DMS114 treated with DMSO at 0.1 percent for 48 hours (cell line): ENCODE results near the gene FAM151A.
"Not testable (repeated sequence)": the region's sequence is repeated elsewhere in the genome, so short reads cannot be mapped to it uniquely, and the experiment has no call there.

Source experiments
- DNase-seq: peaks from one replicate; lab custom pipeline; 2025; ENCODE audit not compliant: unreplicated experiment; lab: John Stamatoyannopoulos, UW

FAM151A gene

DNA sequence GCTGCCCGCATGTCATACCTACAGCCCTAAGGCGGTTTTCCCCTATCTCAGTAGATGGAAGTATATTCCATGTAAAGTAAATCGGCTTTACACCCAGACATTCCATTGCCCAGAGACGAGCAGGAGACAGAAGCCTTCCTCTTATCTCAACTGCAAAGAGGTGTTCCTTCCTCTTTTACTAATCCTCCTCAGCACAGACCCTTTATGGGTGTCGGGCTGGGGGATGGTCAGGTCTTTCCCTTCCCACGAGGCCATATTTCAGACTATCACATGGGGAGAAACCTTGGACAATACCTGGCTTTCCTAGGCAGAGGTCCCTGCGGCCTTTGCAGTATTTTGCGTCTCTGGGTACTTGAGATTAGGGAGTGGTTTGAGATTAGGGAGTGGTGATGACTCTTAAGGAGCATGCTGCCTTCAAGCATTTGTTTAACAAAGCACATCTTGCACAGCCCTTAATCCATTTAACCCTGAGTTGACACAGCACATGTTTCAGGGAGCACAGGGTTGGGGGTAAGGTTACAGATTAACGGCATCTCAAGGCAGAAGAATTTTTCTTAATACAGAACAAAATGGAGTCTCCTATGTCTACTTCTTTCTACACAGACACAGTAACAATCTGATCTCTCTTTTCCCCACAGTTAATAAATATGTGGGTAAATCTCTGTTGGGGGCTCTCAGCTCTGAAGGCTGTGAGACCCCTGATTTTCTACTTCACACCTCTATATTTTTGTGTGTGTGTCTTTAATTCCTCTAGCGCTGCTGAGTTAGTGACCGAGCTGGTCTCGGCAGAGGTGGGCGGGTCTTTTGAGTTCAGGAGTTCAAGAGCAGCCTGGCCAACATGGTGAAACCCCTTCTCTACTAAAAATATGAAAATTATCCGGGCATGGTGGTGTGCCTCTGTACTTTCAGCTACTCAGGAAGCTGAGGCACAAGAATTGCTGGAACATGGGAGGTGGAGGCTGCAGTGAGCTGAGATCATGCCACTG is 13.4 kb upstream of the FAM151A start:
- not testable (repeated sequence) for DNase-seq

GRCh38 chr1:54635804-54636203 is 12.5 kb upstream of the FAM151A start:
- DNase-seq, result not testable (repeated sequence)

- no peak for DNase-seq
These were observed 3.9 kb upstream of the FAM151A start for GRCh38 chr1:54627196-54627595.

- no peak for DNase-seq
These were observed 1.4 kb upstream of the FAM151A start for GRCh38 chr1:54624466-54625464.

- DNase-seq, result no peak
These were observed 3.6 kb downstream of the FAM151A start for GRCh38 chr1:54619749-54620148.

GRCh38 chr1:54615531-54616279 is 7.6 kb downstream of the FAM151A start:
- no peak for DNase-seq

GRCh38 chr1:54614563-54614962 is 8.8 kb downstream of the FAM151A start:
- DNase-seq, result no peak

DNA sequence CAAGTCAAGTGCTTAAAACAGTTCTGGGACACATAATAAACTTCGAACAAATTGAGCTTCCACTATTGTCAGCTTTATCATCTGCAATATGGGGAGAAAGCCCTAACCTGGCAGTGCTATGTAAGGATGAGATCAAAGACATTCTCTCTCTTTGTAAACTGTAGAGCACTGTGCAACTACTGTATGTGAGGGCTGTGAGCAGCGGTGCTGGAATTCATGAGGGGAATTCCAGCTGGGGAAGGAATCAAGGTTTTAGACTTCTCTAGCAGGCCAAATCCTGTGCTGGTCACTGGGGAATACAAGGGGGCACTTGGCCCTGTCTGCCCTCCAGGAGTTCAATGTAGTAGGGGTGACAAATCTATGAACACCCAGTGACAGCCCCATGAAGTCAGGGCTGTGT is 9.3 kb downstream of the FAM151A start:
- DNase-seq, result no peak

GRCh38 chr1:54611621-54612020 is 11.7 kb downstream of the FAM151A start:
- DNase-seq, result no peak

DNA sequence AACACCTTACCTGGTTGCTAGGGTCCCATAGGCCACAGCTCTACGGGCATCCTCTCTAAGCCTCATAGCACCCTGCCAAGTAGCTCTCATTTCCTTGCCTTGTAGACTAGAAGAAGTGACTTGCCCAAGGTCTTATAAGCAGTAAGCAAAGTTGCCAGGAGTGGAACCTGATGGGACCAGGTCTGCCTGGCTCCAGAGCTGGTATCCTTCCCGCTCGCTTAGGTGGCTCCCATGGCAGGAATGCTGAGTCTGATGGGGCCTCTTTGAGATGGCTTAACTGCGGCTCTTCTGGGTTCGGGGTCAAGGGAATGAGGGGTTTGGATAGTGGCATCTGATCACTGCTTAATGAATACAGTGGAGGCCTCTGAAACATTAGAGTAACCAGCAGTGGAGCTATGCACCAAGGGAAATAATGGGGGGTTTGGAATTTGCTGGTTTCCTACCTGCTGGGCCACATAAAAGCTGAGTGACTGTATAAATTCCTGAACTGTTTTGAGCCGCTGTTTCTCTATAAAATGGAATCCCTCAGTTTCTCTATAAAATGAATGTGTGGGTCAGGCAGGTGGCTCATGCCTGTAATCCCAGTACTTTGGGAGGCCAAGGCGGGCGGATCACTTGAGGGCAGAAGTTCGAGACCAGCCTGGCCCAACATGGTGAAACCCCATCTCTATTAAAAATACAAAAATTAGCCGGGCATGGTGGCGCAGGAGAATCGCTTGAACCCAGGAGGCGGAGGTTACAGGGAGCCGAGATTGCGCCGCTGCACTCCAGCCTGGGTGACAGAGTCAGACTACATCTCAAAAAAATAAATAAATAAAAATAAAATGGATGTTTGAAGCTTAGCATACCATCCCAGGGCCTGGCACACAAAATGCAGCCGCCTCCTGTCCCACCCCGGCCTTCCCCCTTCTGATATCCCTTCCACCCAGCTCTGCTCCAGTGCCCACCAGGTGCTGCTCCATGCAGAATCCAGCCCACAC is 12.4 kb downstream of the FAM151A start:
- DNase-seq, result no peak

GRCh38 chr1:54610048-54610447 is 13.3 kb downstream of the FAM151A start:
- no peak for DNase-seq

DNA sequence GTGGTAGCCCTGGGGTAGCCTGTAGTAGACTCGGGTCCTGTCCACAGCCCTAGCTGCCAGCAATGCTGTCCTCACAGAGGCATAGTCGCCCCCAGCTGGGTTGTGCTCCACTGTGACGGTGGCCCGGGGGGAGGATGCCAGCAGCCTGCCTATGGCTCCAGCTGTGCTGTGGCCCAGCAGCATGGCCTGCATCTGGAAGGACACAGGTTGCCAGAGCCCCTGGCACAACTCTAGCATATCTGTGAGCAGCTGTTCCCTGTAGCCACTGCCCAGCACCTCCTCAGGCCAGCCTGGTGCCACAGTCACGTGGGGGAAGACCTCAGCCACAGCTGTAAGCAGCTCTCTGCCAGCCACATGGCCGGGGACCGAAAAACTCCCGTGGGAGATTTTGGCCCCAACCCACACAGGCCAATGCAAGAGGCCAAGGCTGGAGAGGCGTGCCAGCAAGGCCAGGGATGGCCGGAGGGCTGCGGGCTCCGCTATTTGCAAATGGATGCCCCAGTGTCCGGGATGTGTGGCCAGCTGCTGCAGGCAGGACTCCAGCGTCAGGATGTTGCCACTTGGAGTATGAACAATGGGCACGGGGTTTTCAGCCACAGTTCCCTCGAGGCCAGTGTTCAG is 13.9 kb downstream of the FAM151A start:
- DNase-seq, result no peak

GRCh38 chr1:54608566-54609230 is 14.6 kb downstream of the FAM151A start:
- no peak for DNase-seq

DNA sequence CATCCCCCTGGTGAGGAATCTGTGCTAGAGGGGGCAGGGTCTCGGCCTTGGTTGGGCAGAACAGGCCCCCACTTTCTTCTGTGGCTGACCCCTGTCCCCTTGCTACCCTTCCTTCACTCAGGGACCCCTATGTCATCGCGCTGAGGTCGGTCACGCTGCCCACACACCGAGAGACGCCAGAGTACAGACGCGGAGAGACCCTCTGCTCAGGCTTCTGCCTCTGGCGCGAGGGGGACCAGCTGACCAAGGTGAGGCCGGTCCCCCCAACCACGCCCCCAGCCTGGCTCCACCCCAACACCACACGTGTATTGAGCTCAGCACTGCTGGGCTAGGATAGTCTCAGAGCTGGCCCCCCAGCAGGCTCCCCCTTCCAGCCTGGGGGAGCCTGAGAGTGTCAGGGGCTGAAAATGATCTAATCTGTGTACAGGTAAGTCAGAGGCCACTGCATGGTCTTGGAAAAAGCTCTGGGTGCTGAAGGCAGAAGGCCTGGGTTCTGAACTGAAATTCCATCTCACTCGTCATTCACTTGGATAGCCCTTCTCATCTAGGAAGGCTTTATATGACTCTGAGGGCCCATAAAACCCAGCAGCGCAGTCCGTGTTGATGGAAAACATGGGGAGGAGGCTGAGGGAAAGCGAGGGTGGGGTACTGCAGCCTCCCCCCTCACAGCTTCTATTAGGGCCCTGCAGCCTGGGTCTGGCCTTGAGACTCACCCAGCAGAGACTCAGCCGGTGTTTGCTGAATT is 15.3 kb downstream of the FAM151A start:
- DNase-seq, result no peak

- no peak for DNase-seq
These were observed 16.4 kb downstream of the FAM151A start for GRCh38 chr1:54606990-54607325.

DNA sequence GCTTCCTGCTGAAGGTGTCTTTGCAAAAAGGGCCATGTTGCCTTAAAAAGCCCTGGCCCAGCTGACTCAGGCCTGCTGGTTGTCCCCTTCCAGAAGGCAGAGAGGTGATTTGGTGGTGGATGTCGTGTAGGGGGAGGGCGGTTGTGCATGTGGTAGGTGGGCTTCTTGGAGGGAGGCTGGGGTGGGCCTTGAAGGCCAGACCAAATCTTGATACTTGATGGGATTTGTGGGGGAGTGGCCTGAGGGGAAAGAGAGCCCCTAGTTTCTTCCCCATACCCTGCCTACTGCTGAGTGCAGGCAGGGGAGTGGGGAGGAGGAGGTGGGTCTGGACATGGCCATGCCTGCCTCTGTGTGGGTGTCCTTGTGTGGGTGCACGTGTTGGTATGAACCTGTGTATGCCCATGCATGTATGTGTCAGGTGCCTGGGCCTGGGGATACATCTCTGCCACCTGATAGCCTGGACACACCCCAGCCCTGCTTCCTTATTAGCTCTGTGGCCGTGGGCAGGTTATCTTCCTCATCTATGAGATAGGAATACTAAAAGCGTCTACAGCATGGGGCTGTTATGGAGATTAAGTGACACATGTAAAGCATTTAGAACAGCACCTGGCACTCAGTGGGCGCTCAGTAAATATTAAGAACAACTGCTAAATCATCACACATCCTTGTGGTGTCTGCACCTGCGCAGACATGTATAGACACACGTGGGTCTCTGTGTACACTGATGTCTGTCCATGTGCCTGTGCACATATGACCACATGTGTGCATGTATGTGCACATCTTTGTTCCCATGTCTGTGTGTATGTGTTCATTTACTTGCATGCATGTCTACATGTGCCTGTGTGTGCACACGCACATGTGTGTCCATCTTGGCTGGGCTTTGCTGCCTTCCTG is 17.0 kb downstream of the FAM151A start:
- DNase-seq, result no peak
